Measurements from ENCODE around the gene OSBPL9. TPM values are rescaled to one million over a fixed set of nuclear protein-coding genes. Genes with fewer than 3 reads are reported as not detected.
"Not testable (repeated sequence)": the region's sequence is repeated elsewhere in the genome, so short reads cannot be mapped to it uniquely, and the experiment has no call there.

OSBPL9 gene
- total RNA-seq, 1 donor from 2014 or later: 88.3 TPM

GRCh38 chr1:51607681-51608095 lies 9.2 kb upstream of the OSBPL9 start:
- TF ChIP-seq CTCF (conservative IDR thresholded peaks at IDR 0.05): no peak
- H3K27ac Mint-ChIP-seq: no peak overlapping the region
- DNase-seq (ENCODE audit: extremely low spot score, unreplicated experiment): no peak

GRCh38 chr1:51610104-51610503 lies 6.8 kb upstream of the OSBPL9 start:
- not testable (repeated sequence) for H3K27me3 Mint-ChIP-seq; DNase-seq (ENCODE audit: extremely low spot score, unreplicated experiment); H3K36me3 Mint-ChIP-seq; H3K4me3 Mint-ChIP-seq; H3K27ac Mint-ChIP-seq; H3K4me1 Mint-ChIP-seq (ENCODE audit: unreplicated experiment); H3K9me3 Mint-ChIP-seq

More at GRCh38 chr1:51607681-51608095, 9.2 kb upstream of the OSBPL9 start:
- Mint-ChIP-seq H3K4me1 (ENCODE audit: unreplicated experiment) (no peaks in the 10 kb centered on the region), H3K36me3 (no peaks in the 10 kb centered on the region), H3K4me3 (no peak overlapping the region), H3K27me3 (peaks cover 7% of the 10 kb centered on the region), H3K9me3 (no peaks in the 10 kb centered on the region)

GRCh38 chr1:51610637-51611036 lies 6.3 kb upstream of the OSBPL9 start:
- no peaks in the 10 kb centered on the region for H3K4me1 Mint-ChIP-seq (ENCODE audit: unreplicated experiment)
- no peak overlapping the region for H3K4me3 Mint-ChIP-seq
- H3K27ac Mint-ChIP-seq: no peak overlapping the region
- no peak for DNase-seq (ENCODE audit: extremely low spot score, unreplicated experiment)
- no peaks in the 10 kb centered on the region for H3K9me3 Mint-ChIP-seq
- TF ChIP-seq CTCF (conservative IDR thresholded peaks at IDR 0.05): no peak
- peaks cover 10% of the 10 kb centered on the region for H3K27me3 Mint-ChIP-seq
- H3K36me3 Mint-ChIP-seq: no peaks in the 10 kb centered on the region

GRCh38 chr1:51612447-51612961 lies 4.4 kb upstream of the OSBPL9 start:
- Mint-ChIP-seq H3K27ac (no peak overlapping the region), H3K9me3 (no peaks in the 10 kb centered on the region)

GRCh38 chr1:51615780-51616291 lies 1.1 kb upstream of the OSBPL9 start:
- no peak overlapping the region for H3K27ac Mint-ChIP-seq
- peak overlapping the region; percentile 50 for H3K4me3 Mint-ChIP-seq
- no peaks in the 10 kb centered on the region for H3K36me3 Mint-ChIP-seq
- TF ChIP-seq CTCF (conservative IDR thresholded peaks at IDR 0.05): no peak
- no peaks in the 10 kb centered on the region for H3K9me3 Mint-ChIP-seq
- DNase-seq (ENCODE audit: extremely low spot score, unreplicated experiment): no peak
- peaks cover 17% of the 10 kb centered on the region for H3K4me1 Mint-ChIP-seq (ENCODE audit: unreplicated experiment)
- H3K27me3 Mint-ChIP-seq: peaks cover 7% of the 10 kb centered on the region

More at GRCh38 chr1:51612447-51612961, 4.4 kb upstream of the OSBPL9 start:
- TF ChIP-seq CTCF (conservative IDR thresholded peaks at IDR 0.05): no peak
- no peak for DNase-seq (ENCODE audit: extremely low spot score, unreplicated experiment)
- H3K36me3 Mint-ChIP-seq: no peaks in the 10 kb centered on the region
- peaks cover under 1% of the 10 kb centered on the region for H3K4me1 Mint-ChIP-seq (ENCODE audit: unreplicated experiment)
- peaks cover 10% of the 10 kb centered on the region for H3K27me3 Mint-ChIP-seq
- no peak overlapping the region for H3K4me3 Mint-ChIP-seq

- Mint-ChIP-seq H3K9me3 (no peaks in the 10 kb centered on the region), H3K4me3 (peak overlapping the region; percentile 50), H3K4me1 (ENCODE audit: unreplicated experiment) (peaks cover 18% of the 10 kb centered on the region), H3K27me3 (peaks cover 7% of the 10 kb centered on the region), H3K27ac (peak overlapping the region; percentile 17), H3K36me3 (no peaks in the 10 kb centered on the region)
- no peak for DNase-seq (ENCODE audit: extremely low spot score, unreplicated experiment)
- no peak for TF ChIP-seq CTCF (conservative IDR thresholded peaks at IDR 0.05)
Observed at GRCh38 chr1:51616490-51616889, 402 bp upstream of the OSBPL9 start.

All from type B pancreatic cell (in vitro differentiated cells).